GM20431 (cell line): ENCODE data around the gene TMEM127.

Experiments
- in situ Hi-C: fragments of 300-500 bp; cut with MseI, MboI; formaldehyde crosslinking; loops from one replicate; pipeline ENCODE4 v1.15.0; 2020; ENCODE audit warnings: low sequenced_read_pairs; ENCODE audit not compliant: unreplicated experiment

TMEM127 gene

DNA sequence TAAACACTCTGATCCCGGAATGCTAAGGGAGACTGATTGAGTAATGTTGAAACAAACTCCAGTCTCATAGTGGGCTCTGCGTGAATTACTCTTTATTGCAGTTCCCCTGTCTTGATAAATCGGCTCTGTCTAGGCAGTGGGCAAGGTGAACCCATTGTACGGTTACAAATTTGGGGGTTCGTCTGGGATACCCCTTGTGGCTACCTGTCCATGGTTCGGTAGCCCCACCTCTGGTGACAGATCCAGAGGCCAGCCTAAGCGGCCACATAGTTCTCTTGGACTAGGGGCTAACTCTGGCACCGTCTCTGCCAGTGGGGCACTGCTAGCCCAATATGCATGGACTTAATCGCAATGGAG, 56.1 kb downstream of the TMEM127 start:
- in situ Hi-C loops, result no loop called here

DNA sequence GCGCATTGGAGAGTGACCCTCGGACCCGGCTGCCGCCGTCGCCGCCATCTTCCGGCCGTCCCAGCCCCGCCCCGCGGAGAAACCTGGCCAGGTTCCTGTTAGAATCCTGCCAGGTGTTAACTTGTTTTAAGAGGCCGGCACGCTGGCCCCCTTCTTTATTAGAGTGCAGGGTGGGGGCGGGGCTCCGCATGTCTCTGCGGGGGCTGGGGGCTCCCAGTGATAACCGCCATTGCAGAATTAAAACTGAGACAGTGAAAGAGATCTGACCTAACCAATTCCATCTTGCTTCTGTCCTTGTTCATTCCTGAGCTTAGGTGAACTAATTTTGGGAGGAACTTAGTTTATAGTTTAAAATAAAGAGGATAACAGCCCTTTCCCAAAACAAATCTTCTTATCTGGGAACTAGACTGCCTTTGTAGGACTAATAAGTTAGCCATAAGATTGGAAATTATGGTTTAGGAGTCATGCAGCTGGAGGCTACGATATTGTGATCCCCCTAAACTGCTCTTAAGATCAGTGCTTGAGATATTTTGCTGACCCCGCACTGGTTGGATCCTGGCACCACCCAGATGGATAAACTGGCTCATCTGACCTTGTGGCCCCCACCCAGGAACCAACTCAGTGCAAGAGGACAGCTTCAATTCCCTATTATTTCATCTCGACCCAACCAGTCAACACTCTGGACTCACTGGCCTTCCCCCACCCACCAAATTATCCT, 56.6 kb downstream of the TMEM127 start:
- in situ Hi-C loops, result no loop called here

DNA sequence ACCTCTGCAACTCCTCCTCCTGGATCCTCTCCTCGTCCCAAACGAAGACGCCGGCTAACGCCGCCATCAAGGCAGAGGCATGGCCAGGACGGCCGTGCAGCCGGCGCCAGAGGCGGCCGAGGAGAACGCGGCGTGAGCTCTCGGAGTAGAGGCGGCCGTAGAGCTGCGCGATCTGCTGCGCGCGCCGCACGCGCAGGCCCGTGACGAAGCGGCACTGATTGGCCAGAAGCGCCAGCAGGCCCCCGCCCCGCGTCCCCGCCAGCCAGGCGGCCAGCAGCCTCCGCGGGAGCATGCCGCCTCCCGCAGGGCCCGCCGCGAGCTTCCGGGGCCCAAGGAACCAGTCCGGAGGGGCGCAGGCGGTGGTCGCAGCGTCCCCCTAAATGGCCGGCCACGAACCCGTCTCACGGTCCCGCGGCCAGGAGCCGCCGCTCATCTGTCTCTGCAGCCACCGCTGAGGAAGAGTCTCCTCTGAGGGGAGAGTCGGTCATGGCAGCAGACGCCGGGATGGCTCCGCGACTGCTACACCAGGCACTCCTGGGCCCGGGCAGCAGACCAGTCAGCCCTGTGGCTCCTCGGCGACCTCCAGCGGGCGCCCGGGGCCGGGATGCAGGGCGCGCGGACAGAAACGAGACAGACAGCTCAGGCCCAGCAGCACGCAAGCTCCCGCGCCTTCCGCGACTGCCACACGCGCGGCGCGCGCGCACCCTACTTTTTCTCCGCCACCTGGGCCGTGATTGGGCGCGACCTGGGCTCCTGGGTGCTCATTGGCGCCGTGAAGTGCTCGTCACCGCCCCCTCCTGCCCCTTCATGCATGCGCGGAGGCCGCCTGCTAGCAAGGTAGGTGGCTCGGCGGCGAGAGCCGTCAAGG, 57.4 kb downstream of the TMEM127 start, which contains the start of gene STARD7:
TSS of gene STARD7 (minus strand) at position 685 of the 868 bp plus-strand sequence. CDS start at position 292, 393 bp downstream.
- in situ Hi-C loops, result no loop called here

DNA sequence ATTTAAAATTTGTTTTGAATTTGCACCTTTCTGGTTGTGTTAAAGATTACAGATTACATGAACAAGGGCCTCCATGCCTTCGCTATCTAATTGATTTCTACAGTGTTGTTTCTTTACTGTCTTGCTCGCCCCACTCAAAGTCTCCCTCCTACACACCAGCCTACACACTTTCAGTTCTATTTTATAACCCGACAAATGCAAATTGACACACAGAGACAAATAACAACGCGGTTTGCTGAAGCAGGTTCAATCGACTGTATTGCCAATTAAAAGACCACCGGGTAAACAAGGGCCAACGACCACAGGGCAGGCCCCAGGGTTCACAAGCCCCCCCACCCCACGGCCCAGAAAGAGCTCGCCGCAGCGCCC, 58.0 kb downstream of the TMEM127 start:
- in situ Hi-C loops, result no loop called here

DNA sequence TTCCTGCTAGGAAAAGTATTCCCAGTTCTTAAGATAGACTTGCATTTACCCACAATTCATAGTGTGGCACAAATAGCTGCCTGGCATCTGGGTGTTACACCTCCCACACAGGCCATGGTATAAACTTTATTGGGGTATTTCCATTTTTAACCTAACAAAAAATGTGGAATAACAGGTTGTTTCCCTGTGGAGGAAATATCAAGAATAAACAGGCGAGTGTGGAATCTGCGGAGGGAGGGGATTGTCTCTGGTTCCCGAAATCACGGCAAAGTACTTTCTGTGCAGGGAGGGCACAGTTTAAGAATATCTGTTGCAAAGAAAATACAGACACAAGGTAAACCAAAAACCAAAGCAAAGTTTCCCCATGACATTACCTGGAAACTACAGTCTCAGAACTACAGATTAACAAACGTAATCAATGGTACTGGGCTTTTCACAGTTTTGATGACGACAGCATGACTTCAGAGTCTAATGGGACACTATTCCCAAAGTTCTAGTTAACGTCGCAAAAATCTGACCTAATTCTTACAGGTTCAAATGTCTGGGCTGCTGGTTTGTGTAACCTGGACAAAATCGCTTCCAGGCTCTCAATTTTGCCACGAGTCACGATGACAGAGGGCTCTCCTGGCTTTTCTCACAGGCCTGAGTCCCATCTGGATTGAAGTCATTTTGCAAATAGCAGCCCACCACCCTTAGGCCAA, 58.6 kb downstream of the TMEM127 start:
- in situ Hi-C loops, result no loop called here

DNA sequence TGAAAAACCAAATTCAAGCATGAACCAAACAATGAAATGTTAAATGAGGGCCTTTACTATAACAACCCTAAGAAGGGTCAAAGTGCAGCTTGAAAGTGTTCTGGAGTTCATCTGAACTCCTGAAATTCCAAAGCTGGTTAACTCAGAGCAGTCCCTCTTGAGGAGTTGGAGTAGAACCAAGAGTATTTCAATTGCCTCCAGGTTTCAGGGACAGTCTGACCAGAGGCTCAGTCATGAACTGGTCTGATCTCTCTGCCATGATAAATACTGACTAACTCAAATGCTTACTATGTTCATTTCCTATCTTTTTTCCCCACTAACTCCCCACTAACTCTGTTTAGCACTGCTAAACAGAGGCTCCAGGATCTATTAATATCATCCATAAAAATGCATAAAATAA, 59.9 kb downstream of the TMEM127 start:
- in situ Hi-C loops, result no loop called here

DNA sequence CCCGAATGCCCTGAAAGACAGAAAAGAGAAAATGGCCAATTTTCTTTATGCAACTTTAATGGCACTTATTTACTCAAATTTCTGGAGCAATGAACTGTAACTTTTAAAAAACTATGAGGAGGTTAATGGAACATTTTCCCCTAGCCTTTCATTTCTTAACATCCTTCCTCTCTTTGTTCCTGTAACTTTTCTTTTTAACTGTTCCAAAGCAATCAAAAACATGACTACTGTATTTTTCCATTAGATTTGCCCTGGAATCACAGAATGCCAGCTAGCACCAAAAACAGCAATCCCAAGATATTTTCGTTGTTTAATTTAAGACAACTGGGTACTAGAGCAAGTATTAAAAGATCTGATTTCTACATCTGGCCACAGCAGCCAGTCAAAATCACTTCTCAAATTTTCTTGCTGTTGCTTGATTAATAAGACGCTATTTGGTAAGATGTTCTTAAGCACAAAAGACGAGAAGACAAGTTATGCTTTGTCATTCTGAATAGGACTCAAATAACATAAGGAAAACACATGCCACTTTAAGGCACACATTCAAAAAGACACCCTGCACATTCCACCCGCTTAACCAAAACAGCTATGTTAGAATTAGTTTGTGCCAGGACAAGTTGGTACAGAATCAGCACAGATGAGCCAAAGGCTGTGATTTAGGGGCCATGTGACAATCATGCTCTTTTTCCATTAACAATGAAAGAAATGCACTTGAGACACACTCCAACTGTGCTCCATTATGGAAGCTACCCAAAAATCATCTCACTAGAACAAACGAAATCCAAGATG, 60.8 kb downstream of the TMEM127 start:
- in situ Hi-C loops, result no loop called here

DNA sequence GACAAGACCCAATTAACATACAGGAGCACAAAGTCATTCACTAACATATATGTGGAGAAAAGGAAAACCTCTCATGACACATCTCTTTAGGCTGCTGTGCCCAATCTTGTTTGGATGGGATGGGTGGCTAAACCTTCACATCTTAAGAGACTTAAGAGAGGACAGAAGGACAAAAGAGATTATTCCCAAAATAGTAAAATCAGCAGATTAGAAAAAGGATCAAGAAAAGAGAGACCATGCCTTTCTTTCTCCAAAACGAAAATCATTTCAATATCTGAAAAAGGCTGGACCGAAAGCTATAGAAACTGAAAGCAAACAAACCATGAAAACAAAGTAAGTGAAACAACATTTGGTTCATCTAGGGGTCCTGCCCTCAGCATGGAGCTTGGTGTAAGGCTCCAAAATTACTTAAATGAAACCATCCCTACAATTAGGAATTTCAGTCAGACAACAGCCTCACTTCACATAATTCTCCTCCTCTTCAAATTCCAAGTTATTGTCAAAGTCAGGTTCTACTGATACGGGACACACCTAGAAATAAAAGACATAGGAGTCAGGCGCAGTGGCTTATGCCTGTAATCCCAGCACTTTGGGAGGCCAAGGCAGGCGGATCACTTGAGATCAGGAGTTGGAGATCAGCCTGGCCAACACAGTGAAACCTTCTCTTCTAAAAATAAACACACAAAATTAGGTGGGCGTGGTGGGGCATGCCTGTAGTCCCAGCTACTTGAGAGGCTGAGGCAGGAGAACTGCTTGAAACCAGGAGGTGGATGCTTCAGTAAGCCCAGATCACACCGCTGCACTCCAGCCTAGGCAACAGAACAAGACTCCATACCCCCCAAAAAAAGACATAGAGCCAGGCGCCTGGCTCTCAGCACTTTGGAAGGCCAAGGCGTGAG, 62.4 kb downstream of the TMEM127 start:
- in situ Hi-C loops, result no loop called here

DNA sequence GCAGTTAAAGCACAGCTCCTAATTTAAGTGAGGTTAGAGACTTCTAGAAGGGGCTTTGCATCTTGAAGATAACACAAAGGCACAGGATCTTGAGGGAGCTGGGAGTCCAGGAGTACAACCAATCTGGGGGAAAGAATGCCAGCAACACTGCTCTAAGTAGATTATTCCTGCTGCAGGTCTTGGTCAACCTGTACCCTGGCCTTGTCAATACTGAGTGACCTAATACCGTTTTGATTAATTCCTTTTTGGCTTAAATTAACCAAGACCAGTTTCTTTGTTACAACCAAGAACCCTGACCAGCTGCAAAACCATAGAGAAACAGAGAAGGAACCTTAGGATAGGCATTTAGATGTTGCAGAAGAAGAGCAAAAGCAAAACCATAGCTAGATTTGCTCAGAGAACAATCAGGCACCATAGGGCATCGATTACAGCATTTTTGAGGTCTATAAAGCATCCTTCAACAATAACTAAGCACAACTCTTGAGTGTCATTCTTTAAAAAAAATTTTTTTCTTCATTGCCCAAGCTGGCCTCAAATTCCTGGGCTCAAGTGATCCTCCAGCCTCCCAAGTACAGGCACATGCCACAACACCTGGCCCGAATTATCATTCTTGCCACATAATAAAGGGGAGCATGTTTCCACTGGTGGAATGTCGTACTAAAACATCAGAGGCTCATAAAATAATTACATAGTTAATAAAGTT, 63.5 kb downstream of the TMEM127 start:
- in situ Hi-C loops, result no loop called here

DNA sequence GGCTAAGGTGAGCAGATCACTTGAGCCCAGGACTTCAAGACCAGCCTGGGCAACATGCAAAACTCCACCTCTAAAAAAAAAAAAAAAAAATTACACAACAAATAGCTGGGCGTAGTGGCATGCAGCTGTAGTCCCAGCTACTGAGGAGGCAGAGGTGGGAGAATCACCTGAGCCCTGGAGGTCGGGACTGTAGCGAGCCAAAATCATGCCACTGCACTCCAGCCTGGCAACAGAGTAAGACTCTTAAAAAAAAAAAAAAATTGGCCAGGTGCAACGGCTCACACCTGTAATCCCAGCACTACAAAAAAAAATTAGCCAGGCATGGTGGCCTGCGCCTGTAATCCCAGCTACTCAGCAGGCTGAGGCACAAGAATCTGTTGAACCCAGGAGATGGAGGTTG, 64.5 kb downstream of the TMEM127 start:
- in situ Hi-C loops, result no loop called here

DNA sequence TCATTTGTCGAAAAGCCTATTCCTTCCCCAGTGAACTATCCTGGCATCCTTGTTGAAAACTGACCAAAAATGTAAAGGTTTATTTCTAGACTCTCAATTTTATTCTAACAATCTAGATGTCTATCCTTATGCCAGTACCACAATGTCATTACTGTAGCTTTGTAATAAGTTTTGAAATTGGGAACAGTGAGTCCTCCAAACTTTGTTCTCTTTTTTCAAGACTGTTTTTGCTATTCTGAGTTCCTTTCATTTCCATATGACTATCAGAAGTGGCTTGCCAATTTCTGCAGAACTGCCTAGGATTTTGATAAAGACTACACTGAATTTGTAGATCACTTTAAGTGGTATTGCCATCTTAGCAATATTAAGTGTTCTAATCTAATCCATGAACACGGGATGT, 66.9 kb downstream of the TMEM127 start:
- in situ Hi-C loops, result no loop called here
